Hepatocyte (in vitro differentiated cells): Measurements from ENCODE around the gene ZNF263.

Experiments
- EZH2 ChIP-seq: fragments of 200-600 bp; sonication (generic); IDR thresholded peaks from 2 replicates; pipeline ENCODE4 v1.6.1; 2016; ENCODE audit warnings: antibody characterized with exemption, mild to moderate bottlenecking, borderline replicate concordance
- EZH2phosphoT487 ChIP-seq: fragments of 200-600 bp; sonication (generic); IDR thresholded peaks from one replicate; pipeline ENCODE4 v1.6.1; 2018; ENCODE audit warnings: antibody characterized with exemption, mild to moderate bottlenecking, low read depth, moderate library complexity; ENCODE audit not compliant: unreplicated experiment, severe bottlenecking
- TF ChIP-seq, protein P1 (sequence below): fragments of 200-600 bp; sonication (generic); IDR thresholded peaks from 2 replicates; pipeline ENCODE4 v1.5.1; 2016; ENCODE audit warnings: antibody characterized with exemption, mild to moderate bottlenecking; ENCODE audit not compliant: poor library complexity

DNA sequence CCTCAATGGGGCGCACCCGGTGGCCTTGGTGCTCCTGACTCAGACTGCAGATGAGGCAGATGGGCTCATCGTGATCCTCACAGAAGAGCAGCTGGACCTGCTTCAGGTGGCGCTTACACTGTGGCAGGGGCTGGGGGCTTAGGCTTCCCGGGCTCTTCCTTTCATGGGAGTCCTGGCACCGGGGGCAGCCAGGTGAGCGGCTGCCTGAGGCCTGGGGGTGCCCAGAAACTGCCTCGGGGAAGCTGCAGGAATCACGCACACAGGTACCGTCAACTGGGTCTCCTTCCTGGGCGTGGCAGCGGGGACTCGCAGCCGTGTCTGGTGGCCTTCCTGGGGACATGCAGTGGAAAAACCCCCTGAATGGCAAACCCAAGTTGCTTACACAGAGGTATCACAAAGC is 33.8 kb upstream of the ZNF263 start:
- TF ChIP-seq EZH2, result no peak
- TF ChIP-seq, protein P1, sequence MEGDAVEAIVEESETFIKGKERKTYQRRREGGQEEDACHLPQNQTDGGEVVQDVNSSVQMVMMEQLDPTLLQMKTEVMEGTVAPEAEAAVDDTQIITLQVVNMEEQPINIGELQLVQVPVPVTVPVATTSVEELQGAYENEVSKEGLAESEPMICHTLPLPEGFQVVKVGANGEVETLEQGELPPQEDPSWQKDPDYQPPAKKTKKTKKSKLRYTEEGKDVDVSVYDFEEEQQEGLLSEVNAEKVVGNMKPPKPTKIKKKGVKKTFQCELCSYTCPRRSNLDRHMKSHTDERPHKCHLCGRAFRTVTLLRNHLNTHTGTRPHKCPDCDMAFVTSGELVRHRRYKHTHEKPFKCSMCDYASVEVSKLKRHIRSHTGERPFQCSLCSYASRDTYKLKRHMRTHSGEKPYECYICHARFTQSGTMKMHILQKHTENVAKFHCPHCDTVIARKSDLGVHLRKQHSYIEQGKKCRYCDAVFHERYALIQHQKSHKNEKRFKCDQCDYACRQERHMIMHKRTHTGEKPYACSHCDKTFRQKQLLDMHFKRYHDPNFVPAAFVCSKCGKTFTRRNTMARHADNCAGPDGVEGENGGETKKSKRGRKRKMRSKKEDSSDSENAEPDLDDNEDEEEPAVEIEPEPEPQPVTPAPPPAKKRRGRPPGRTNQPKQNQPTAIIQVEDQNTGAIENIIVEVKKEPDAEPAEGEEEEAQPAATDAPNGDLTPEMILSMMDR, result no peak
- no peak for TF ChIP-seq EZH2phosphoT487
